Neural progenitor cell (in vitro differentiated cells): ENCODE data around the gene ZNF513. TPM values are rescaled to one million over a fixed set of nuclear protein-coding genes. Genes with fewer than 3 reads are reported as not detected.

Source experiments
- DNase-seq: peaks from one replicate; pipeline ENCODE4 v3.0.0-alpha.2; 2016; ENCODE audit warnings: low spot score
- H2AFZ ChIP-seq: fragments of 200-600 bp; sonication (generic); replicated peaks from 2 replicates; pipeline ENCODE4 v1.6.1; 2016; ENCODE audit warnings: antibody characterized with exemption
- H3F3A ChIP-seq: fragments of 200-600 bp; sonication (generic); 2 replicates; pipeline ENCODE4 v1.6.1; 2016; ENCODE audit warnings: antibody characterized with exemption, low read depth
- H3K27ac ChIP-seq: fragments of 200-600 bp; sonication (generic); 2 replicates; pipeline ENCODE4 v1.5.1; 2016; ENCODE audit warnings: mild to moderate bottlenecking
- H3K27me3 ChIP-seq: fragments of 200-600 bp; sonication (generic); 2 replicates; pipeline ENCODE4 v1.6.1; 2016; ENCODE audit warnings: mild to moderate bottlenecking, moderate library complexity
- H3K36me3 ChIP-seq: fragments of 200-600 bp; sonication (generic); 2 replicates; pipeline ENCODE4 v1.5.1; 2016
- H3K4me1 ChIP-seq: fragments of 200-600 bp; sonication (generic); 2 replicates; pipeline ENCODE4 v1.6.1; 2016; ENCODE audit warnings: mixed run types
- H3K4me2 ChIP-seq: fragments of 200-600 bp; sonication (generic); 2 replicates; pipeline ENCODE4 v1.6.1; 2016
- H3K4me3 ChIP-seq: fragments of 200-600 bp; sonication (generic); 2 replicates; pipeline ENCODE4 v1.5.1; 2016
- H3K79me2 ChIP-seq: fragments of 200-600 bp; sonication (generic); 2 replicates; pipeline ENCODE4 v1.6.1; 2016; ENCODE audit warnings: low read depth
- H3K9ac ChIP-seq: fragments of 200-600 bp; sonication (generic); 2 replicates; pipeline ENCODE4 v1.6.1; 2016
- H3K9me3 ChIP-seq: fragments of 200-600 bp; sonication (generic); 2 replicates; pipeline ENCODE4 v1.5.1; 2016; ENCODE audit warnings: low read depth
- H4K20me1 ChIP-seq: fragments of 200-600 bp; sonication (generic); 2 replicates; pipeline ENCODE4 v1.6.1; 2016; ENCODE audit warnings: low read depth
- H3K27ac Mint-ChIP-seq: 3 replicates; pipeline ENCODE4 v1.8.0; 2021; ENCODE audit warnings: mixed read lengths
- H3K27me3 Mint-ChIP-seq: 2 replicates; pipeline ENCODE4 v1.8.0; 2022; ENCODE audit warnings: low read depth, mild to moderate bottlenecking, inconsistent platforms, moderate library complexity, mixed read lengths; ENCODE audit not compliant: insufficient read depth
- H3K36me3 Mint-ChIP-seq: 3 replicates; pipeline ENCODE4 v1.8.0; 2021; ENCODE audit warnings: mixed read lengths
- H3K4me1 Mint-ChIP-seq: 3 replicates; pipeline ENCODE4 v1.8.0; 2021; ENCODE audit warnings: mixed read lengths
- H3K4me3 Mint-ChIP-seq: 3 replicates; pipeline ENCODE4 v1.8.0; 2021; ENCODE audit warnings: mild to moderate bottlenecking, moderate library complexity, mixed read lengths
- H3K9me3 Mint-ChIP-seq: 3 replicates; pipeline ENCODE4 v1.8.0; 2020; ENCODE audit warnings: mixed read lengths
- EZH2 ChIP-seq: fragments of 200-600 bp; sonication (generic); IDR thresholded peaks from 2 replicates; pipeline ENCODE4 v1.6.1; 2017; ENCODE audit warnings: antibody characterized with exemption, mild to moderate bottlenecking, moderate library complexity
- EZH2phosphoT487 ChIP-seq: fragments of 200-600 bp; sonication (generic); IDR thresholded peaks from 2 replicates; pipeline ENCODE4 v1.6.1; 2017; ENCODE audit warnings: antibody characterized with exemption
- total RNA-seq: library from RNA; depleted of rRNA; stranded (reverse); fragments of >200 nt; gene quantifications from 2 replicates; pipeline ENCODE4 v1.2.3, GENCODE V29; 2015; ENCODE audit warnings: low replicate concordance
- TF ChIP-seq, protein P1 (sequence below): fragments of 200-600 bp; sonication (generic); IDR thresholded peaks from 2 replicates; pipeline ENCODE4 v1.5.1; 2017; ENCODE audit warnings: antibody characterized with exemption, mild to moderate bottlenecking

ZNF513 gene
- total RNA-seq, 1 donor from 2014 or later = 6.1 TPM

DNA sequence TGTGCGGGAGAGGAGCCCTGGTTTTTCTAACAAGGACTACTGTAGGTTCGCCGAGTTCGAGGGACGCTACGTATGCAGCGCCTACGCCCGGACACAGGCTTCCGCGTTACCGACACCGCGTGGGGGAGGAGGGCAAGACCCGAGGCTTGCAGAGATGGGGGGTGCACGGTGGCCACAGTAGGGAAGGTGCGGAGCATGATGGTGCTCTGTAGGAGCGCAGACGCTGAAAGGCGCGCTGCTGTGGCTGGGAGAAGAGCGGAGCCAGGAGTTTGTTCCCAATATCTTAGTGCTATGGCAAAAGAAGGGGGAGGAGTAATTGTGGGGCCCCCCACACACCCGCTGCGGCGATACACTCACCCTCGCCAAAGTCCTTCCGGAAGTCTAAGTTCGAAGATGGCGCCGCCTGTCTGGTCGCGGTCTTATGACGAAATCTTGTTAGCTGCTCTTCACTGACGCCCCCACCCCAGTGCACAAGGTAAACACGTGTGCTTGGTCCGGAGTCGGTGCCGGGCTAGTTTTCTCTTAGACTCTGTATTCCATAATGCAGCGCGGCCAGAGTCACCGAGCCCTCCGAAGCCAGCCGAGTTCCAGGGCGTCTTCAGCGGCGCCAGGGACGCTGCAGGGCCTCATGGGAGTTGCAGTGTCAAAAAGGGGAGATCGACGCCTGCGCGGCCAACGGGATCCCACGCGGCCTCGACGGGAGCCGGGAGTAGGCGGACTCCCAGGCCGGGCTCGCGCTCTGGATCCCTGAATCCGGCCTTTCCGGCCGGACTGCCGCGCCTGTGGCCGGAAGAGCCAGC, 24.0 kb downstream of the ZNF513 start, which contains the start of gene GTF3C2:
Gene GTF3C2 (minus strand): TSS at position 383 of the 800 bp plus-strand sequence. CDS start 13,210 bp downstream, outside the sequence.
- peaks cover 19% of the 10 kb centered on the region for H4K20me1 ChIP-seq
- no peaks in the 10 kb centered on the region for H3K9me3 ChIP-seq
- H3K36me3 Mint-ChIP-seq = peaks cover 6% of the 10 kb centered on the region
- peaks cover 2% of the 10 kb centered on the region for H3K27me3 Mint-ChIP-seq
- H3K9ac ChIP-seq = peak within 1 kb of the TSS; percentile 79
- peak within 1 kb of the TSS; percentile 69 for H2AFZ ChIP-seq
- peak within 1 kb of the TSS; percentile 98 for H3K27ac Mint-ChIP-seq
- H3K79me2 ChIP-seq = peaks cover 77% of the 10 kb centered on the region
- H3K4me3 ChIP-seq = peak within 1 kb of the TSS; percentile 68
- H3K36me3 ChIP-seq = no peaks in the 10 kb centered on the region
- peak within 1 kb of the TSS; percentile 98 for H3K4me2 ChIP-seq
- H3K27ac ChIP-seq = peak within 1 kb of the TSS; percentile 94
- H3F3A ChIP-seq = peaks cover 49% of the 10 kb centered on the region
- peak within 1 kb of the TSS; percentile 98 for H3K4me3 Mint-ChIP-seq
- peak; percentile 99 for DNase-seq
- TF ChIP-seq, protein P1, sequence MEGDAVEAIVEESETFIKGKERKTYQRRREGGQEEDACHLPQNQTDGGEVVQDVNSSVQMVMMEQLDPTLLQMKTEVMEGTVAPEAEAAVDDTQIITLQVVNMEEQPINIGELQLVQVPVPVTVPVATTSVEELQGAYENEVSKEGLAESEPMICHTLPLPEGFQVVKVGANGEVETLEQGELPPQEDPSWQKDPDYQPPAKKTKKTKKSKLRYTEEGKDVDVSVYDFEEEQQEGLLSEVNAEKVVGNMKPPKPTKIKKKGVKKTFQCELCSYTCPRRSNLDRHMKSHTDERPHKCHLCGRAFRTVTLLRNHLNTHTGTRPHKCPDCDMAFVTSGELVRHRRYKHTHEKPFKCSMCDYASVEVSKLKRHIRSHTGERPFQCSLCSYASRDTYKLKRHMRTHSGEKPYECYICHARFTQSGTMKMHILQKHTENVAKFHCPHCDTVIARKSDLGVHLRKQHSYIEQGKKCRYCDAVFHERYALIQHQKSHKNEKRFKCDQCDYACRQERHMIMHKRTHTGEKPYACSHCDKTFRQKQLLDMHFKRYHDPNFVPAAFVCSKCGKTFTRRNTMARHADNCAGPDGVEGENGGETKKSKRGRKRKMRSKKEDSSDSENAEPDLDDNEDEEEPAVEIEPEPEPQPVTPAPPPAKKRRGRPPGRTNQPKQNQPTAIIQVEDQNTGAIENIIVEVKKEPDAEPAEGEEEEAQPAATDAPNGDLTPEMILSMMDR = no peak
- TF ChIP-seq EZH2phosphoT487 (no peak), EZH2 (no peak)
- peaks cover 3% of the 10 kb centered on the region for H3K9me3 Mint-ChIP-seq
- H3K27me3 ChIP-seq = no peaks in the 10 kb centered on the region
- peaks cover 5% of the 10 kb centered on the region for H3K4me1 ChIP-seq
- peaks cover 30% of the 10 kb centered on the region for H3K4me1 Mint-ChIP-seq

DNA sequence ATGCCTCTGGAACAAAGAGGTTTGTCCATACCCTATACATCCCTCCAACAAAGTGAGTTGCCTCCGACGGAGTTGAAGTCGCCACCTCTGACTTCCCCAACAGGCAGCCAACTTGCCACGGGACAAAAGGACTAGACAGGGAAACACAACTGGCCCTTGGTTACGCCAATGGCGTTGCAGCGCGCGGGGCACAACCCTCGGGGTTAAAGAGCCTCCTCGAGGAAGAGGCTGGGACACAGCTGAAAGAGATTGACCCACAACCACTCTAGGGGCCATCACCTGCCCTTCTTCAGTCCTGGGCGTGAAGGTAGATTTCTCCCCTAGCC, 24.5 kb downstream of the ZNF513 start:
- Mint-ChIP-seq H3K36me3 (peaks cover 5% of the 10 kb centered on the region), H3K4me3 (peak overlapping the region; percentile 98), H3K4me1 (peaks cover 30% of the 10 kb centered on the region), H3K9me3 (peaks cover 3% of the 10 kb centered on the region), H3K27ac (peak overlapping the region; percentile 94), H3K27me3 (peaks cover 2% of the 10 kb centered on the region)
- peak; percentile 74 for DNase-seq
- Histone ChIP-seq H3K4me1 (peaks cover 5% of the 10 kb centered on the region), H3K36me3 (no peaks in the 10 kb centered on the region), H2AFZ (peak overlapping the region; percentile 20), H3K27me3 (no peaks in the 10 kb centered on the region), H3K9ac (peak overlapping the region; percentile 79), H3K9me3 (no peaks in the 10 kb centered on the region), H3K4me2 (peak overlapping the region; percentile 98), H3K79me2 (peaks cover 79% of the 10 kb centered on the region), H3F3A (peaks cover 45% of the 10 kb centered on the region), H4K20me1 (peaks cover 25% of the 10 kb centered on the region), H3K27ac (peak overlapping the region; percentile 94), H3K4me3 (peak overlapping the region; percentile 68)
- TF ChIP-seq, protein P1 = no peak
- no peak for TF ChIP-seq EZH2

DNA sequence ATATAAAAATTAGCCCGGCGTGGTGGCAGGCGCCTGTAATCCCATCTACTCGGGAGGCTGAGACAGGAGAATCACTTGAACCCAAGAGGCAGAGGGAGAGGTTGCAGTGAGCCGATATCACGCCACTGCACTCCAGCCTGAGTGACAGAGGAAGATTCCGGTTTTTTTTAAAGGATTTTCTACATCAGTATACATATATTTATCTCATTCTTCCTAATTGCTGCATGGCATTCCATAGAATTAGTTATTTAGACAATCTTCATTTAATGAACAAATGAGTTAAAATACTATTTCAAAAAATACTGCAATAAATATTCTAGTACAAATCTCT, 26.0 kb downstream of the ZNF513 start:
- Histone ChIP-seq H3K36me3 (no peaks in the 10 kb centered on the region), H3K9me3 (no peaks in the 10 kb centered on the region), H2AFZ (no peak overlapping the region), H3K27ac (no peak overlapping the region), H3K79me2 (peaks cover 85% of the 10 kb centered on the region), H3K4me3 (no peak overlapping the region), H3K9ac (no peak overlapping the region), H3K27me3 (no peaks in the 10 kb centered on the region), H3F3A (peaks cover 37% of the 10 kb centered on the region), H4K20me1 (peaks cover 38% of the 10 kb centered on the region), H3K4me1 (peaks cover 5% of the 10 kb centered on the region), H3K4me2 (no peak overlapping the region)
- H3K4me1 Mint-ChIP-seq = peaks cover 30% of the 10 kb centered on the region
- H3K4me3 Mint-ChIP-seq = peak overlapping the region; percentile 98
- peaks cover 2% of the 10 kb centered on the region for H3K27me3 Mint-ChIP-seq
- no peak for TF ChIP-seq EZH2
- TF ChIP-seq, protein P1 = no peak
- TF ChIP-seq EZH2phosphoT487 = no peak
- H3K27ac Mint-ChIP-seq = no peak overlapping the region
- DNase-seq = no peak
- peaks cover 3% of the 10 kb centered on the region for H3K9me3 Mint-ChIP-seq
- peaks cover 5% of the 10 kb centered on the region for H3K36me3 Mint-ChIP-seq
